Fibroblast of pulmonary artery (primary cell): ENCODE measurements around the gene CPTP.

ENCODE experiments used
- DNase-seq: peaks from one replicate; pipeline ENCODE4 v3.0.0-alpha.2; 2010; ENCODE audit warnings: low read depth
- H3K4me3 ChIP-seq: replicated peaks from 2 replicates; pipeline ENCODE4 v1.5.1; 2011; ENCODE audit warnings: low read depth, mild to moderate bottlenecking, control low read depth, low read length, moderate library complexity
- CTCF ChIP-seq: IDR thresholded peaks from 2 replicates; pipeline ENCODE4 v1.5.1; 2011; ENCODE audit warnings: mild to moderate bottlenecking, control low read depth, low read length, inconsistent platforms; ENCODE audit errors: missing control alignments

CPTP gene

GRCh38 chr1:1324524-1325287 lies at the start of gene CPTP, which contains the start of gene INTS11:
Gene CPTP (plus strand): TSS chr1:1324802. CDS start chr1:1326911, 2,109 bp downstream.
Gene INTS11 (minus strand): TSS chr1:1324660. CDS start chr1:1324608, 52 bp downstream.
- peak within 1 kb of the TSS; percentile 79 for H3K4me3 ChIP-seq
- peak; percentile 91 for DNase-seq
- TF ChIP-seq CTCF, result no peak

GRCh38 chr1:1274931-1275431 lies 49.6 kb upstream of the CPTP start:
- DNase-seq, result no peak
- no peak for TF ChIP-seq CTCF
- H3K4me3 ChIP-seq, result no peak overlapping the region

- H3K4me3 ChIP-seq, result no peak overlapping the region
- no peak for TF ChIP-seq CTCF
- no peak for DNase-seq
These were observed 48.8 kb upstream of the CPTP start for GRCh38 chr1:1275836-1276235.

GRCh38 chr1:1278620-1279019 lies 46.0 kb upstream of the CPTP start:
- no peak for TF ChIP-seq CTCF
- no peak for DNase-seq
- H3K4me3 ChIP-seq, result no peak overlapping the region

- no peak for DNase-seq
- H3K4me3 ChIP-seq, result no peak overlapping the region
- TF ChIP-seq CTCF, result no peak
These were observed 45.6 kb upstream of the CPTP start for GRCh38 chr1:1279028-1279427.

GRCh38 chr1:1280782-1281481 lies 43.7 kb upstream of the CPTP start:
- no peak for DNase-seq
- no peak overlapping the region for H3K4me3 ChIP-seq
- TF ChIP-seq CTCF, result no peak
